IPS DF 6.9 (cell line): Measurements from ENCODE around the gene ENKD1.

ENCODE experiments used
- DNase-seq: peaks from one replicate; pipeline ENCODE4 v3.0.0-alpha.2; 2013; ENCODE audit warnings: low read depth, low spot score
- H3K27ac ChIP-seq: one replicate; pipeline ENCODE4 v1.5.1; 2013; ENCODE audit warnings: low read length, control low read depth
- H3K27me3 ChIP-seq: 2 replicates; pipeline ENCODE4 v1.6.1; 2013; ENCODE audit warnings: mild to moderate bottlenecking, low read length; ENCODE audit not compliant: control insufficient read depth, insufficient read depth
- H3K36me3 ChIP-seq: 2 replicates; pipeline ENCODE4 v1.6.1; 2013; ENCODE audit warnings: low read length; ENCODE audit not compliant: control insufficient read depth, insufficient read depth
- H3K4me1 ChIP-seq: 2 replicates; pipeline ENCODE4 v1.6.1; 2013; ENCODE audit warnings: low read length; ENCODE audit not compliant: control insufficient read depth, insufficient read depth
- H3K4me3 ChIP-seq: 2 replicates; pipeline ENCODE4 v1.5.1; 2013; ENCODE audit warnings: mild to moderate bottlenecking, low read length
- H3K9me3 ChIP-seq: 2 replicates; pipeline ENCODE4 v1.6.1; 2013; ENCODE audit warnings: low read length, inconsistent platforms; ENCODE audit not compliant: control insufficient read depth, insufficient read depth
- WGBS: extraction: QIAGEN DNeasy Blood & Tissue Kit; methylation state at CpG from one replicate; pipeline ENCODE4 v1.1.7; 2013; ENCODE audit warnings: mixed read lengths, missing lambda C conversion rate; ENCODE audit not compliant: insufficient read length, insufficient coverage; 5-methylcytosine and 5-hydroxymethylcytosine counted together

The ENKD1 gene

DNA sequence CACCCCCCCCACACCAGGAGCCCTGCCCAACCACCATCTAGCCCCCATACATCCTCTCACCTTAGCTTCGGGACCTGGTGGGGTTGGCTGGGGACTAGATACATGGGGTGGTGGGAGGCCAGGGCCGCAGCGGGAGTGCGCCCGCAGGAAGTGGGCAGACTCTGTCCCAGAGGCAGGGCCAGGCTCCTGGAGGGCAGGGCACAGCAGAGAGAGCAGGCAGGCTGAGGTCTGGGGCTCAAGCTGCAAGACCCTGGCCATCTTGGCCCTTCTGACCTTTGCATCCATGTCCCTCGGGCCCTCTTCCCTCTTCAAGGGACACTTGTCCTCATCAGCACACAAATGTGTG, 2.7 kb downstream of the ENKD1 start:
- H3K9me3 ChIP-seq: no peaks in the 10 kb centered on the region
- WGBS: no CpG with 5 or more reads among the region's 6 CpGs
- no peak overlapping the region for H3K27ac ChIP-seq
- H3K4me3 ChIP-seq: no peak overlapping the region
- DNase-seq: no peak
- H3K27me3 ChIP-seq: no peaks in the 10 kb centered on the region
- peaks cover 7% of the 10 kb centered on the region for H3K4me1 ChIP-seq
- no peaks in the 10 kb centered on the region for H3K36me3 ChIP-seq

GRCh38 chr16:67663151-67663876, 3.2 kb downstream of the ENKD1 start:
- no CpG with 5 or more reads among the region's 25 CpGs for WGBS
- Histone ChIP-seq H3K9me3 (no peaks in the 10 kb centered on the region), H3K27ac (no peak overlapping the region), H3K4me1 (peaks cover 9% of the 10 kb centered on the region), H3K27me3 (no peaks in the 10 kb centered on the region), H3K4me3 (no peak overlapping the region), H3K36me3 (peaks cover 1% of the 10 kb centered on the region; the same call in 1 of the 2 replicates)
- DNase-seq: no peak

- Histone ChIP-seq H3K4me1 (peaks cover 9% of the 10 kb centered on the region), H3K9me3 (no peaks in the 10 kb centered on the region), H3K27ac (no peak overlapping the region)
These were observed 3.9 kb downstream of the ENKD1 start for GRCh38 chr16:67662653-67663010.

DNA sequence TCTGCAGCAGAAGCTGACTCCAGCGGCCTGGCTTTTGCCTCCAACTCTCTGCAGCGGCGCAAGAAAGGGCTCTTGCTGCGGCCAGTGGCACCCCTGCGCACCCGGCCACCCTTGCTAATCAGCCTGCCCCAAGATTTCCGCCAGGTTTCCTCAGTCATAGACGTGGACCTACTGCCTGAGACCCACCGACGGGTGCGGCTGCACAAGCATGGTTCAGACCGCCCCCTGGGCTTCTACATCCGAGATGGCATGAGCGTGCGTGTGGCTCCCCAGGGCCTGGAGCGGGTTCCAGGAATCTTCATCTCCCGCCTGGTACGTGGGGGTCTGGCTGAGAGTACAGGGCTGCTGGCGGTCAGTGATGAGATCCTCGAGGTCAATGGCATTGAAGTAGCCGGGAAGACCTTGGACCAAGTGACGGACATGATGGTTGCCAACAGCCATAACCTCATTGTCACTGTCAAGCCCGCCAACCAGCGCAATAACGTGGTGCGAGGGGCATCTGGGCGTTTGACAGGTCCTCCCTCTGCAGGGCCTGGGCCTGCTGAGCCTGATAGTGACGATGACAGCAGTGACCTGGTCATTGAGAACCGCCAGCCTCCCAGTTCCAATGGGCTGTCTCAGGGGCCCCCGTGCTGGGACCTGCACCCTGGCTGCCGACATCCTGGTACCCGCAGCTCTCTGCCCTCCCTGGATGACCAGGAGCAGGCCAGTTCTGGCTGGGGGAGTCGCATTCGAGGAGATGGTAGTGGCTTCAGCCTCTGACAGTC, 4.5 kb downstream of the ENKD1 start:
- no CpG with 5 or more reads among the region's 34 CpGs for WGBS
- Histone ChIP-seq H3K27ac (no peak overlapping the region), H3K9me3 (no peaks in the 10 kb centered on the region), H3K4me3 (no peak overlapping the region), H3K4me1 (peaks cover 7% of the 10 kb centered on the region), H3K27me3 (no peaks in the 10 kb centered on the region), H3K36me3 (peaks cover 6% of the 10 kb centered on the region; the same call in 1 of the 2 replicates)
- no peak for DNase-seq

More at GRCh38 chr16:67662653-67663010, 3.9 kb downstream of the ENKD1 start:
- no peak overlapping the region for H3K4me3 ChIP-seq
- DNase-seq: no peak
- H3K36me3 ChIP-seq: peaks cover 6% of the 10 kb centered on the region; the same call in 1 of the 2 replicates
- H3K27me3 ChIP-seq: no peaks in the 10 kb centered on the region

DNA sequence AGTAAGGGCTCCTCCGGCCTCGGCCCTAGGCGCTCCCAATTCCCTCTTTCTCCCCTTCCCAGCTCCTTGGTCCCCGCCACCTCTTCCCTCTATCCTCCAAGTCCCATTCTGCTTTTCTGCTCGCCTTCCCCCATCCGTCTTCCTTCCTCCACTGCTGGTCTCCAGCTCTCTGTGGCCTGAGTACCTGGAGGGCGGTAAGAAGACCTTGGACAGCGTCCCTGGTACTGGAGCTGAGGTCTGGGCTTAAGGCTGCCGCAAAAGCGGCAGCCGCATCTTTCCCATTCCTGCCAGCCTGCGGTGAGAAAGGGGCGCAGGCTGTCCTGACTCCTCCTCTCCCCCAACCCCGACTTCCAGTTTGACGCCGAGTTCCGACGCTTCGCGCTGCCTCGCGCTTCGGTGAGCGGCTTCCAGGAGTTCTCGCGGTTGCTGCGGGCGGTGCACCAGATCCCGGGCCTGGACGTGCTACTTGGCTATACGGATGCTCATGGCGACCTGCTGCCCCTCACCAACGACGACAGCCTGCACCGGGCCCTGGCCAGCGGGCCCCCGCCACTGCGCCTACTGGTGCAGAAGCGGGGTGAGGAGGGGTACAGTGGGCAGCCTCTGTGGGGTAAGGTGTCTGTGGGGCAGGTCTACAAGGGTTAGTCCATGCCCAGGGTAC, 5.3 kb downstream of the ENKD1 start:
- no peaks in the 10 kb centered on the region for H3K9me3 ChIP-seq
- peaks cover 6% of the 10 kb centered on the region; the same call in 1 of the 2 replicates for H3K36me3 ChIP-seq
- no peak for DNase-seq
- peaks cover 7% of the 10 kb centered on the region for H3K4me1 ChIP-seq
- H3K4me3 ChIP-seq: peak overlapping the region; percentile 92; the same call in 1 of the 2 replicates
- no CpG with 5 or more reads among the region's 39 CpGs for WGBS
- no peak overlapping the region for H3K27ac ChIP-seq
- no peaks in the 10 kb centered on the region for H3K27me3 ChIP-seq

DNA sequence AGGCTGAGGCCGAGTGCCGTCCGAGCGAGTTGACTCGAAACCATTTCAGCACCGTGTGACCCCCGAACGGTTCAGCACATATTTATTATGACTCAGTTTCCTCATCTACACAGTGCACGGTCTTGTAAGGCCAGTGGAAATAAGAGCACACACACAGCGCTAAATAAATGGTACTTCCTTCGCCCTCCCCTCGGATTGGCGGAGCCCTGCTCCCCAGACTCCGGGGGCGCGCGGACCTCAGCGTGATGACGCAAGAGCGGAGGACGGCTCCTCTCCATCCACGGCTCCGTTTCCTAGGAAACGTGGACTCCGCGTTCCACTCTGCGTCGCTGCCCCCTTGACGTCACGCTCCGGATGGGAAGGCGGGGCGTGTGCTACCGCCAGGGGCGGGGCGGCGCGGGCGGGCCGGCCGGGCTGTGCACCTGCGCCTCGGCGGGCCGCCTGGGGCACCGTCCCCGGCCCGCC, 6.0 kb downstream of the ENKD1 start, which contains the start of gene PARD6A:
TSS of gene PARD6A (plus strand) at position 397 of the 465 bp plus-strand sequence. CDS start 79 bp downstream, outside the sequence.
- Histone ChIP-seq H3K27me3 (no peaks in the 10 kb centered on the region), H3K36me3 (peaks cover 6% of the 10 kb centered on the region; the same call in 1 of the 2 replicates), H3K4me1 (peaks cover 5% of the 10 kb centered on the region), H3K27ac (no peak within 1 kb of the TSS), H3K9me3 (no peaks in the 10 kb centered on the region), H3K4me3 (peak within 1 kb of the TSS; percentile 92)
- no CpG with 5 or more reads among the region's 48 CpGs for WGBS
- DNase-seq: no peak

GRCh38 chr16:67659675-67660563, 6.6 kb downstream of the ENKD1 start, which contains the start of gene ACD:
Gene ACD, minus strand, starts transcription at chr16:67660260. Its CDS starts 40 bp downstream, at chr16:67660220.
- no peak for DNase-seq
- no peaks in the 10 kb centered on the region for H3K27me3 ChIP-seq
- peaks cover 5% of the 10 kb centered on the region for H3K4me1 ChIP-seq
- peaks cover 6% of the 10 kb centered on the region; the same call in 1 of the 2 replicates for H3K36me3 ChIP-seq
- H3K27ac ChIP-seq: no peak within 1 kb of the TSS
- WGBS: no CpG with 5 or more reads among the region's 83 CpGs
- H3K4me3 ChIP-seq: peak within 1 kb of the TSS; percentile 92
- no peaks in the 10 kb centered on the region for H3K9me3 ChIP-seq

- H3K27ac ChIP-seq: no peak overlapping the region
- no CpG with 5 or more reads among the region's 21 CpGs for WGBS
- H3K27me3 ChIP-seq: no peaks in the 10 kb centered on the region
- H3K4me3 ChIP-seq: peak overlapping the region; percentile 92; the same call in 1 of the 2 replicates
- peaks cover 5% of the 10 kb centered on the region for H3K4me1 ChIP-seq
- no peaks in the 10 kb centered on the region for H3K9me3 ChIP-seq
- peaks cover 6% of the 10 kb centered on the region; the same call in 1 of the 2 replicates for H3K36me3 ChIP-seq
- no peak for DNase-seq
These were observed 7.5 kb downstream of the ENKD1 start for GRCh38 chr16:67658849-67659674.
